K562 (cell line): Measurements from ENCODE around the gene SSH3. TPM values are rescaled to one million over a fixed set of nuclear protein-coding genes. Genes with fewer than 3 reads are reported as not detected.

ENCODE experiments used
- HMGN3 ChIP-seq: IDR thresholded peaks from 2 replicates; pipeline ENCODE4 v1.6.1; 2011; ENCODE audit warnings: borderline replicate concordance, low read depth, mild to moderate bottlenecking, mixed read lengths, low read length; ENCODE audit not compliant: insufficient read length; ENCODE audit errors: extremely low read depth
- PCBP1 ChIP-seq: fragments of 200-400 bp; formaldehyde crosslinking; IDR thresholded peaks from 2 replicates; pipeline ENCODE4 v1.6.1; 2018; ENCODE audit warnings: mild to moderate bottlenecking, low read depth, low read length; ENCODE audit not compliant: poor library complexity, severe bottlenecking
- PHF20 ChIP-seq: fragments of 450-650 bp; IDR thresholded peaks from 2 replicates; pipeline ENCODE4 v1.6.1; 2018; ENCODE audit not compliant: partially characterized antibody
- POLR2AphosphoS5 ChIP-seq: IDR thresholded peaks from 2 replicates; pipeline ENCODE4 v1.6.1; 2011; ENCODE audit warnings: mild to moderate bottlenecking, low read depth, low read length, moderate library complexity; ENCODE audit not compliant: control insufficient read depth, insufficient read depth
- RB1 ChIP-seq: fragments of 450-650 bp; IDR thresholded peaks from 2 replicates; pipeline ENCODE4 v1.6.1; 2017; ENCODE audit warnings: low read depth, mild to moderate bottlenecking
- RUNX1 ChIP-seq: sonication (generic); IDR thresholded peaks from 2 replicates; pipeline ENCODE4 v1.6.1; 2016; ENCODE audit warnings: antibody characterized with exemption, low read depth
- SP1 ChIP-seq: sonication (generic); formaldehyde crosslinking; IDR thresholded peaks from 2 replicates; pipeline ENCODE4 v1.8.1; 2022; ENCODE audit warnings: mild to moderate bottlenecking, missing genetic modification reagents
- STAG1 ChIP-seq: sonication (generic); formaldehyde crosslinking; IDR thresholded peaks from 2 replicates; pipeline ENCODE4 v1.5.0; 2020; ENCODE audit warnings: missing genetic modification reagents, borderline replicate concordance
- TBL1XR1 ChIP-seq, 2 experiments: IDR thresholded peaks; 2 replicates each; pipeline ENCODE4 v1.6.1; 2012; ENCODE audit warnings: improper control_type of control experiment in 2 of 2, low read length in 2 of 2, mild to moderate bottlenecking in 1 of 2
- ZNF445 ChIP-seq: fragments of 250-450 bp; sonication (Bioruptor Pico); IDR thresholded peaks from 2 replicates; pipeline ENCODE4 v1.4.0; 2020; ENCODE audit warnings: low read depth, mild to moderate bottlenecking, moderate library complexity
- ZNF507 ChIP-seq: conservative IDR thresholded peaks from 2 replicates; pipeline ENCODE4 v1.6.1; 2017; ENCODE audit warnings: missing genetic modification characterization, missing compliant biosample characterization
- polyA plus RNA-seq, 8 experiments: library from polyadenylated mRNA; depleted of rRNA in 4 of 8; stranded (reverse) in 5 of 8; unstranded in 3 of 8; fragments of >200 nt; fragmentation: Nextera tagmentation in 2 of 8; fragmentation: Illumina TruSeq in 1 of 8; extraction: Ambion mirVana in 2 of 8; extraction: Trizol in 1 of 8; gene quantifications; 2 replicates each; pipeline versions ENCODE4 v1.2.1 to v1.2.3, GENCODE V29; 2011 to 2014; ENCODE audit warnings: inconsistent platforms in 1 of 8, missing spikeins in 1 of 8
- total RNA-seq, 7 experiments: library from RNA; depleted of rRNA in 6 of 7; stranded (reverse); fragments of >200 nt in 6 of 7; fragmentation: Illumina TruSeq in 2 of 7; extraction: Trizol in 2 of 7; gene quantifications; 2 replicates each; pipeline versions ENCODE4 v1.2.1 to v1.2.3, GENCODE V29; 2011 to 2021; ENCODE audit warnings: low replicate concordance in 1 of 7
- TF ChIP-seq, protein P1 (sequence below): sonication (generic); formaldehyde crosslinking; IDR thresholded peaks from 2 replicates; pipeline ENCODE4 v1.8.0; 2022; ENCODE audit warnings: mild to moderate bottlenecking, missing genetic modification reagents
- TF ChIP-seq, protein P2 (sequence below): fragments of 450-650 bp; IDR thresholded peaks from 2 replicates; pipeline ENCODE4 v1.6.1; 2017; ENCODE audit warnings: antibody characterized with exemption, mild to moderate bottlenecking

The SSH3 gene
- total and polyA plus RNA-seq, 9 of the 15 experiments (the other 6 are each of a cell fraction or from before 2014, with no cell fraction given), result 0.07 to 1.0 (median 0.24) TPM; not detected in 3

DNA sequence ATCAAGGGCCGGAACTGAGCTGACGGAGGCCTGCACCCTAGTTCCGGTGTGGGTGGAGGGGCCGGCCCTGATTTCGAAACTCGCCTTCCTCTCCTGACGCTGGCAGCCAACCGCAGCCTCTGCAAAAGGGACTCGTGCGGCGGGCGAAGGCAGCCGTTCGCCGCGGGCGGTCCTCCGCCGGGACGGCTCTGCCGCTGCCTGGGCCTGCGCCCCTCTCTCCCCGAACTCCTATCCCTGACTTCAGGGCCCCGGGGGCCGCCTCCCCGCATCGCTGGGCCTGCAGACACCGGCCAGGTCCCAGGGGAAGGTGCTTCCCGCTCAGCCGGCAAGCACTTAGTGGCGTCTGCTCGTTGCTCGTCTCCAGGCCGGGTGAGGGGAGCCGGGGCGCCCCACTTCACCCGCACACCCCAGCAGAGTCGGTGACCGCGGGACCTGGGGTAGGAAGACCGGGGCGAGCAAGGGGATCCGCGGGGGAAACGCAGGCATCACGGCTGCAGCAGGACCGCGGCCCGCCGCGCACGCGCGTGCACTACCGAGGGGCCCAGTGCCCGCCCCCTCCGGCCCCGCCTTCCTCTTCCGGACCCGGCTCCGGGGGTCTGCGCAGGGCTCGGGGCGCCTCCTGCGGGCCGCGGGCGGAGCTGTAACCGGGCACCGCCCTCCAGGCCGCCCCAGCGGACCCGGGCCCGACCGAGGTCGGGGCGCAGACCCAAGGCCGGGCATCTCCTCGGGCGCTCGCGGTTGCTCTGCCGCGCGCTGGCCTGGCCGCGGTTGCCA lies 14.7 kb upstream of the SSH3 start (continued):
- TF ChIP-seq, protein P1, sequence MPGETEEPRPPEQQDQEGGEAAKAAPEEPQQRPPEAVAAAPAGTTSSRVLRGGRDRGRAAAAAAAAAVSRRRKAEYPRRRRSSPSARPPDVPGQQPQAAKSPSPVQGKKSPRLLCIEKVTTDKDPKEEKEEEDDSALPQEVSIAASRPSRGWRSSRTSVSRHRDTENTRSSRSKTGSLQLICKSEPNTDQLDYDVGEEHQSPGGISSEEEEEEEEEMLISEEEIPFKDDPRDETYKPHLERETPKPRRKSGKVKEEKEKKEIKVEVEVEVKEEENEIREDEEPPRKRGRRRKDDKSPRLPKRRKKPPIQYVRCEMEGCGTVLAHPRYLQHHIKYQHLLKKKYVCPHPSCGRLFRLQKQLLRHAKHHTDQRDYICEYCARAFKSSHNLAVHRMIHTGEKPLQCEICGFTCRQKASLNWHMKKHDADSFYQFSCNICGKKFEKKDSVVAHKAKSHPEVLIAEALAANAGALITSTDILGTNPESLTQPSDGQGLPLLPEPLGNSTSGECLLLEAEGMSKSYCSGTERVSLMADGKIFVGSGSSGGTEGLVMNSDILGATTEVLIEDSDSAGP (CRISPR knock-in tag), result 0 out of 2 replicates have a peak, but pooled peaks have one; percentile 48
- TF ChIP-seq PHF20 (peak; percentile 53), SP1 (CRISPR knock-in tag) (peak; percentile 62), TBL1XR1 (IDR thresholded peaks at IDR 0.05; ENCODE audit: low read length in 2 of 2) (no peak), ZNF445 (CRISPR knock-in tag) (no peak), HMGN3 (peak; percentile 68), PCBP1 (peak; percentile 75), POLR2AphosphoS5 (peak; percentile 51; the same call in 1 of the 2 replicates), RB1 (peak; percentile 69), ZNF507 (tag) (no peak), STAG1 (CRISPR knock-in tag) (peak; percentile 26; the same call in 1 of the 2 replicates), RUNX1 (0 out of 2 replicates have a peak, but pooled peaks have one; percentile 22)
- TF ChIP-seq, protein P2, sequence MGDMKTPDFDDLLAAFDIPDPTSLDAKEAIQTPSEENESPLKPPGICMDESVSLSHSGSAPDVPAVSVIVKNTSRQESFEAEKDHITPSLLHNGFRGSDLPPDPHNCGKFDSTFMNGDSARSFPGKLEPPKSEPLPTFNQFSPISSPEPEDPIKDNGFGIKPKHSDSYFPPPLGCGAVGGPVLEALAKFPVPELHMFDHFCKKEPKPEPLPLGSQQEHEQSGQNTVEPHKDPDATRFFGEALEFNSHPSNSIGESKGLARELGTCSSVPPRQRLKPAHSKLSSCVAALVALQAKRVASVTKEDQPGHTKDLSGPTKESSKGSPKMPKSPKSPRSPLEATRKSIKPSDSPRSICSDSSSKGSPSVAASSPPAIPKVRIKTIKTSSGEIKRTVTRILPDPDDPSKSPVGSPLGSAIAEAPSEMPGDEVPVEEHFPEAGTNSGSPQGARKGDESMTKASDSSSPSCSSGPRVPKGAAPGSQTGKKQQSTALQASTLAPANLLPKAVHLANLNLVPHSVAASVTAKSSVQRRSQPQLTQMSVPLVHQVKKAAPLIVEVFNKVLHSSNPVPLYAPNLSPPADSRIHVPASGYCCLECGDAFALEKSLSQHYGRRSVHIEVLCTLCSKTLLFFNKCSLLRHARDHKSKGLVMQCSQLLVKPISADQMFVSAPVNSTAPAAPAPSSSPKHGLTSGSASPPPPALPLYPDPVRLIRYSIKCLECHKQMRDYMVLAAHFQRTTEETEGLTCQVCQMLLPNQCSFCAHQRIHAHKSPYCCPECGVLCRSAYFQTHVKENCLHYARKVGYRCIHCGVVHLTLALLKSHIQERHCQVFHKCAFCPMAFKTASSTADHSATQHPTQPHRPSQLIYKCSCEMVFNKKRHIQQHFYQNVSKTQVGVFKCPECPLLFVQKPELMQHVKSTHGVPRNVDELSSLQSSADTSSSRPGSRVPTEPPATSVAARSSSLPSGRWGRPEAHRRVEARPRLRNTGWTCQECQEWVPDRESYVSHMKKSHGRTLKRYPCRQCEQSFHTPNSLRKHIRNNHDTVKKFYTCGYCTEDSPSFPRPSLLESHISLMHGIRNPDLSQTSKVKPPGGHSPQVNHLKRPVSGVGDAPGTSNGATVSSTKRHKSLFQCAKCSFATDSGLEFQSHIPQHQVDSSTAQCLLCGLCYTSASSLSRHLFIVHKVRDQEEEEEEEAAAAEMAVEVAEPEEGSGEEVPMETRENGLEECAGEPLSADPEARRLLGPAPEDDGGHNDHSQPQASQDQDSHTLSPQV, result 0 out of 2 replicates have a peak, but pooled peaks have one; percentile 77
